ENCODE measurements around the gene HLA-DMB.

The HLA-DMB gene

GRCh38 chr6:32905078-32905477, 35.8 kb downstream of the HLA-DMB start:
- no peak for DNase-seq

- DNase-seq, result no peak
Observed at GRCh38 chr6:32903952-32904351, 36.9 kb downstream of the HLA-DMB start.

- no peak for DNase-seq
Observed at GRCh38 chr6:32895006-32895345, 45.9 kb downstream of the HLA-DMB start.

GRCh38 chr6:32894085-32895005, 46.5 kb downstream of the HLA-DMB start:
- peak; percentile 98 for DNase-seq

GRCh38 chr6:32890831-32891230, 50.0 kb downstream of the HLA-DMB start:
- no peak for DNase-seq

- no peak for DNase-seq
Observed at GRCh38 chr6:32889533-32889932, 51.3 kb downstream of the HLA-DMB start.

- no peak for DNase-seq
Observed at GRCh38 chr6:32888576-32888975, 52.3 kb downstream of the HLA-DMB start.

- no peak for DNase-seq
Observed at GRCh38 chr6:32887616-32888015, 53.2 kb downstream of the HLA-DMB start.

GRCh38 chr6:32886681-32887383, 54.0 kb downstream of the HLA-DMB start:
- no peak for DNase-seq

GRCh38 chr6:32885698-32886286, 55.0 kb downstream of the HLA-DMB start:
- no peak for DNase-seq
